Naive thymus-derived CD4-positive, alpha-beta T cell (primary cell): Measurements from ENCODE around the gene RNF17. TPM values are rescaled to one million over a fixed set of nuclear protein-coding genes. Genes with fewer than 3 reads are reported as not detected.

Experiments used
- ATAC-seq: fragments of 150-1000 bp; cut with Tn5 transposase; 2 replicates; pipeline ENCODE4 v1.10.0; 2021; ENCODE audit warnings: mild to moderate bottlenecking, moderate library complexity
- CTCF ChIA-PET: fragments of 350-600 bp; sonication (Branson Sonifier 250); formaldehyde crosslinking; loops from one replicate; lab custom pipeline; 2021; ENCODE audit warnings: antibody characterized with exemption; lab: Charles Lee
- POLR2A ChIA-PET: fragments of 350-600 bp; sonication (Branson Sonifier 250); formaldehyde crosslinking; loops from one replicate; lab custom pipeline; 2021; ENCODE audit warnings: antibody characterized with exemption, inconsistent platforms; lab: Charles Lee
- DNase-seq, 9 donors: peaks; one replicate each; pipeline versions ENCODE4 v3.0.0 to v3.0.0-alpha.2; 2020 to 2022; ENCODE audit warnings: mixed read lengths in 1 of 9
- H3K27ac ChIP-seq: one replicate; pipeline ENCODE4 v1.7.0; 2013; ENCODE audit warnings: mild to moderate bottlenecking, low read depth, low read length, moderate library complexity
- H3K27me3 ChIP-seq, 2 donors: one replicate each; pipeline ENCODE4 v1.7.0; 2013; ENCODE audit warnings: low read length in 2 of 2, mild to moderate bottlenecking in 2 of 2, moderate library complexity in 2 of 2; ENCODE audit not compliant: control insufficient read depth in 2 of 2, insufficient read depth in 2 of 2
- H3K36me3 ChIP-seq, 3 experiments: 1 replicate in 2 of 3; 2 replicates in 1 of 3; pipeline ENCODE4 v1.7.0; 2013; ENCODE audit warnings: low read length in 3 of 3, mild to moderate bottlenecking in 3 of 3, moderate library complexity in 1 of 3; ENCODE audit not compliant: insufficient read depth in 3 of 3, control insufficient read depth in 2 of 3
- H3K4me1 ChIP-seq, 2 donors: one replicate each; pipeline ENCODE4 v1.7.0; 2013; ENCODE audit warnings: low read length in 2 of 2, mild to moderate bottlenecking in 2 of 2, moderate library complexity in 1 of 2; ENCODE audit not compliant: control insufficient read depth in 2 of 2, insufficient read depth in 2 of 2
- H3K4me3 ChIP-seq: 2 replicates; pipeline ENCODE4 v1.7.0; 2013; ENCODE audit warnings: mild to moderate bottlenecking, low read length
- H3K9me3 ChIP-seq, 3 experiments: 1 replicate in 2 of 3; 2 replicates in 1 of 3; pipeline ENCODE4 v1.7.0; 2013; ENCODE audit warnings: low read length in 3 of 3; ENCODE audit not compliant: control insufficient read depth in 2 of 3
- H3K27ac Mint-ChIP-seq, 9 donors: one replicate each; pipeline ENCODE4 v1.8.0; 2020 to 2022; ENCODE audit warnings: mixed read lengths in 9 of 9, mild to moderate bottlenecking in 8 of 9, moderate library complexity in 5 of 9, inconsistent platforms in 2 of 9
- H3K27me3 Mint-ChIP-seq, 5 donors: one replicate each; pipeline ENCODE4 v1.8.0; 2021 to 2022; ENCODE audit warnings: mixed read lengths in 5 of 5, mild to moderate bottlenecking in 1 of 5
- H3K36me3 Mint-ChIP-seq, 5 donors: one replicate each; pipeline ENCODE4 v1.8.0; 2020 to 2022; ENCODE audit warnings: mixed read lengths in 5 of 5, mild to moderate bottlenecking in 3 of 5, inconsistent platforms in 1 of 5
- H3K4me1 Mint-ChIP-seq, 7 donors: one replicate each; pipeline ENCODE4 v1.8.0; 2020 to 2022; ENCODE audit warnings: mixed read lengths in 7 of 7, mild to moderate bottlenecking in 3 of 7, inconsistent platforms in 1 of 7
- H3K4me3 Mint-ChIP-seq, 10 donors: one replicate each; pipeline ENCODE4 v1.8.0; 2020 to 2022; ENCODE audit warnings: mild to moderate bottlenecking in 10 of 10, mixed read lengths in 10 of 10, moderate library complexity in 6 of 10, inconsistent platforms in 2 of 10
- H3K9me3 Mint-ChIP-seq, 11 donors: one replicate each; pipeline ENCODE4 v1.8.0; 2020 to 2022; ENCODE audit warnings: mixed read lengths in 11 of 11, mild to moderate bottlenecking in 4 of 11, inconsistent platforms in 1 of 11, moderate library complexity in 1 of 11
- intact Hi-C, 2 donors: fragments of 100-400 bp; cut with micrococcal nuclease; formaldehyde crosslinking; loops; one replicate each; pipeline ENCODE4 v1.15.1; 2023
- polyA plus RNA-seq, 2 donors: library from polyadenylated mRNA; unstranded; fragments of 300-500 nt; fragmentation: Illumina TruSeq; gene quantifications; one replicate each; pipeline ENCODE4 v1.2.3, GENCODE V29; 2021
- total RNA-seq, 6 experiments: library from RNA in 5 of 6; stranded (reverse) in 5 of 6; gene quantifications; 1 replicate in 5 of 6; 2 replicates in 1 of 6; pipeline ENCODE4 v1.2.3 and lab custom pipeline; 2021 to 2026

Gene RNF17
- total and polyA plus RNA-seq, 7 experiments from 2014 or later, result 0.24 to 1.1 (median 0.53) TPM; not detected in 3

- peak overlapping the region in 6 of 10 donors; percentile 40 to 77 (median 60) for H3K4me3 Mint-ChIP-seq
These were observed 157.0 kb downstream of the RNF17 start for GRCh38 chr13:24921003-24921402.

DNA sequence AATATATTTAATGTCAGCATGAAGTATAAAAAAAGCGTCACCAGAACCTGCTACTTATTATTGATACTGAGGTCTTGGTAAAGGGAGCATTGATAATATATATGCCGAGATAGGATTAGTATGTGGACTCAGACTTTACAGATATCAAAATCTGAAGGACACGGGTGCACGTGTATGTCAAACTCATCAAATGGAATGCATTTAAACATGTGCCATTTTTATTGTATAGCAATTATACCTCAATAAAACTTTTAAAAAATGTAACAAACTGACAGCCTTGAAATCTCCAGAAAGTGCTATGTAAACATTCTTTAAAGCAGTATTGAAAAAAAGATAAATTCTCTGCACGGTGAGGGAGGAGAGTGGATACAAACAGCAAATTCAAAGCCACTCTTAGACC, 157.9 kb downstream of the RNF17 start:
- ATAC-seq (no peak), DNase-seq (no peak)
- ChIA-PET CTCF (no interaction called here), POLR2A (no interaction called here)
- intact Hi-C loops, result loop anchor here (1.0 to 10.0 kb wide), 14 partner anchors 83 to 1545 kb away; partner anchors contain the start of genes MTMR6 (in 2 of the 2), NUP58 (in 2 of the 2), ATP12A (in 1 of the 2) and CDK8 (in 1 of the 2)
- no peaks in the 10 kb centered on the region for H3K9me3 ChIP-seq
- Mint-ChIP-seq H3K9me3 (no peaks in the 10 kb centered on the region), H3K4me1 (peaks cover 0 to 22% (median 14%) of the 10 kb centered on the region in 7 donors), H3K36me3 (peaks cover 0 to 5% (median 0%) of the 10 kb centered on the region in 5 donors), H3K27ac (peak overlapping the region in 8 of 9 donors; percentile 28 to 95 (median 90)), H3K4me3 (peak overlapping the region; percentile 89 to 100 (median 98)), H3K27me3 (peaks cover 0 to 5% (median 0%) of the 10 kb centered on the region in 5 donors)
- H3K4me1 ChIP-seq, result no peaks in the 10 kb centered on the region
- H3K36me3 ChIP-seq, result no peaks in the 10 kb centered on the region
- H3K4me3 ChIP-seq, result peak overlapping the region; percentile 78
- H3K27ac ChIP-seq, result peak overlapping the region; percentile 71
- no peaks in the 10 kb centered on the region for H3K27me3 ChIP-seq

More at GRCh38 chr13:24921003-24921402, 157.0 kb downstream of the RNF17 start:
- Histone ChIP-seq H3K4me3 (no peak overlapping the region), H3K4me1 (no peaks in the 10 kb centered on the region), H3K36me3 (no peaks in the 10 kb centered on the region), H3K9me3 (no peaks in the 10 kb centered on the region), H3K27me3 (no peaks in the 10 kb centered on the region), H3K27ac (no peak overlapping the region)
- no peak for DNase-seq
- H3K4me1 Mint-ChIP-seq, result peaks cover 0 to 22% (median 14%) of the 10 kb centered on the region in 7 donors
- POLR2A ChIA-PET, result no interaction called here
- ATAC-seq, result no peak
- H3K36me3 Mint-ChIP-seq, result peaks cover 0 to 5% (median 0%) of the 10 kb centered on the region in 5 donors
- intact Hi-C loops, result loop anchor here (5.0 to 10.0 kb wide), 6 partner anchors 84 to 1544 kb away; partner anchors contain the start of genes ATP12A (in 1 of the 2), MTMR6 (in 1 of the 2) and SPATA13 (in 1 of the 2)
- no peak overlapping the region for H3K27ac Mint-ChIP-seq
- CTCF ChIA-PET, result no interaction called here
- H3K27me3 Mint-ChIP-seq, result peaks cover 0 to 5% (median 0%) of the 10 kb centered on the region in 5 donors
- no peaks in the 10 kb centered on the region for H3K9me3 Mint-ChIP-seq

GRCh38 chr13:24922387-24922744, 158.4 kb downstream of the RNF17 start:
- ATAC-seq (peak; percentile 29), DNase-seq (peak in 1 of 9 donors; percentile 13)
- H3K27me3 ChIP-seq, result no peaks in the 10 kb centered on the region
- Mint-ChIP-seq H3K27me3 (peaks cover 0 to 6% (median 0%) of the 10 kb centered on the region in 5 donors), H3K36me3 (peaks cover 0 to 5% (median 0%) of the 10 kb centered on the region in 5 donors), H3K27ac (peak overlapping the region; percentile 73 to 95 (median 91)), H3K4me1 (peaks cover 0 to 22% (median 14%) of the 10 kb centered on the region in 7 donors), H3K9me3 (peaks cover 0 to 1% (median 0%) of the 10 kb centered on the region in 11 donors), H3K4me3 (peak overlapping the region; percentile 89 to 100 (median 98))
- H3K9me3 ChIP-seq, result no peaks in the 10 kb centered on the region
- ChIA-PET POLR2A (interaction anchor here (0.5 kb wide), 1 partner anchor 16 kb away, joined by 3 read pairs; no protein-coding TSS in a partner anchor), CTCF (no interaction called here)
- peak overlapping the region; percentile 71 for H3K27ac ChIP-seq
- no peaks in the 10 kb centered on the region for H3K36me3 ChIP-seq
- intact Hi-C loops, result loop anchor here (1.0 to 10.0 kb wide), 14 partner anchors 82 to 1545 kb away; partner anchors contain the start of genes MTMR6 (in 2 of the 2), NUP58 (in 2 of the 2), ATP12A (in 1 of the 2) and CDK8 (in 1 of the 2)
- H3K4me3 ChIP-seq, result peak overlapping the region; percentile 78
- no peaks in the 10 kb centered on the region for H3K4me1 ChIP-seq

- ChIA-PET POLR2A (interaction anchor here (0.5 kb wide), 1 partner anchor 16 kb away, joined by 3 read pairs; no protein-coding TSS in a partner anchor), CTCF (no interaction called here)
- Mint-ChIP-seq H3K27me3 (peaks cover 0 to 12% (median 0%) of the 10 kb centered on the region in 5 donors), H3K9me3 (peaks cover 0 to 2% (median 0%) of the 10 kb centered on the region in 11 donors), H3K36me3 (peaks cover 0 to 5% (median 0%) of the 10 kb centered on the region in 5 donors), H3K4me1 (peaks cover 0 to 22% (median 14%) of the 10 kb centered on the region in 7 donors), H3K27ac (peak overlapping the region; percentile 73 to 95 (median 91)), H3K4me3 (peak overlapping the region; percentile 89 to 100 (median 98))
- ATAC-seq, result peak; percentile 100
- Histone ChIP-seq H3K36me3 (no peaks in the 10 kb centered on the region), H3K4me3 (peak overlapping the region; percentile 78), H3K9me3 (no peaks in the 10 kb centered on the region), H3K27me3 (no peaks in the 10 kb centered on the region), H3K4me1 (no peaks in the 10 kb centered on the region), H3K27ac (peak overlapping the region; percentile 71)
- intact Hi-C loops, result loop anchor here (1.0 to 10.0 kb wide), 16 partner anchors 82 to 1548 kb away; partner anchors contain the start of genes MTMR6 (in 2 of the 2), NUP58 (in 2 of the 2), SPATA13 (in 2 of the 2) and ATP12A (in 1 of the 2)
- peak; percentile 79 to 93 (median 87) for DNase-seq
These were observed 159.0 kb downstream of the RNF17 start for GRCh38 chr13:24922745-24923591.

DNA sequence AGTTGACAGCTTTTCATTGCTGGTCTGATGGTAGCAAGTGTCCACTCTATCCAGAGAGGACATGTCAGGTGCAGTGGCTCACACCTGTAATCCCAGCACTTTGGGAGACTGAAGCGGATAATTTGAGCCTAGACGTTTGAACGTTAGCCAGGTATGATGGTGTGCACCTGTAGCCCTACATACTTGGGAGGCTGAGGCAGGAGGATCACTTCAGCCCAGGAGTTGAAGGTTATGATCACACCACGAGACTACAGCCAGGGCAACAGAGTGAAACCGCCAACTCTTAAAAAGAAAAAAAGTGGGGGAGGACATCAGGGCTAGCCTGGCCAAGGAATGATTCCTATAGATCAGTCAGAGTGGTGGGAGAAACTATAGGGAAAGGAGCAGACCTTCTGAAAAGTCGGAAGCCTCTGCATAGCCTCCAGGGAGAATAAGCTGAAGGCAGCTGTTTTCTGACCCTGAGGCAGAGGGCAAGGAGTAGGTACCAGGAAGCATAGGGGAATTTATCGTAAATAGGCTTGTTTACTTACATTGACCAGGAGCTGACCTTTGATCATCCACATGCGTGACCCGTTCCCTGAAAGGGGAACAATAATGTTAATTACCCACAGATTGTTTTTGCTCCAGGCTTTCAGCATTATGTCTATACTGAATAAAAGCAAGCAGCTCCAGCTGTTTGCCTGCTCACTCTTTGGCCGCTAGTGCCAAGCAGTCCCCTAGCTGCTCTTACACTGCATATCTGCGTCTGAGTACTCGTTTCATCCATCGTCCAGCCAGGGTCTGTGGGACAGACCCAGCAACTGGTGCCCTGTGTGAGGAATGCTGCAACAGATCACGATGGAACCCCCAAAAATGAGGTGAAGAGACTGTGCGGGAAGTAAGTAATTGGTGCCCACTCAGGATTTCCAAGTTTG, 161.6 kb downstream of the RNF17 start:
- Mint-ChIP-seq H3K27ac (no peak overlapping the region), H3K4me1 (peaks cover 0 to 22% (median 14%) of the 10 kb centered on the region in 7 donors), H3K9me3 (peaks cover 0 to 2% (median 0%) of the 10 kb centered on the region in 11 donors), H3K27me3 (peaks cover 3 to 35% (median 4%) of the 10 kb centered on the region in 5 donors), H3K36me3 (peaks cover 0 to 5% (median 0%) of the 10 kb centered on the region in 5 donors), H3K4me3 (no peak overlapping the region)
- CTCF ChIA-PET, result no interaction called here
- intact Hi-C loops, result loop anchor here in 1 of 2 donors (10.0 kb wide), 2 partner anchors 79 to 761 kb away; partner anchors contain the start of gene SPATA13
- H3K36me3 ChIP-seq, result no peaks in the 10 kb centered on the region
- DNase-seq (no peak), ATAC-seq (no peak)
- H3K4me3 ChIP-seq, result no peak overlapping the region
- H3K4me1 ChIP-seq, result no peaks in the 10 kb centered on the region
- H3K9me3 ChIP-seq, result no peaks in the 10 kb centered on the region
- POLR2A ChIA-PET, result no interaction called here
- H3K27ac ChIP-seq, result no peak overlapping the region
- H3K27me3 ChIP-seq, result no peaks in the 10 kb centered on the region
